Body of pancreas (tissue), 4 donors: ENCODE results near the gene IL17C.

Experiments
- POLR2A ChIP-seq, 3 donors: fragments of 450-650 bp; IDR thresholded peaks; one replicate each; pipeline ENCODE4 v1.6.1; 2016; ENCODE audit warnings: antibody characterized with exemption in 3 of 3, mild to moderate bottlenecking in 2 of 3
- TF ChIP-seq, protein P1 (sequence below), 7 experiments: fragments of 450-650 bp in 4 of 7; fragments of 200-600 bp in 3 of 7; sonication (generic) in 3 of 7; IDR thresholded peaks; one replicate each; pipeline ENCODE4 v1.5.1; 2016 to 2019; ENCODE audit warnings: antibody characterized with exemption in 7 of 7

DNA sequence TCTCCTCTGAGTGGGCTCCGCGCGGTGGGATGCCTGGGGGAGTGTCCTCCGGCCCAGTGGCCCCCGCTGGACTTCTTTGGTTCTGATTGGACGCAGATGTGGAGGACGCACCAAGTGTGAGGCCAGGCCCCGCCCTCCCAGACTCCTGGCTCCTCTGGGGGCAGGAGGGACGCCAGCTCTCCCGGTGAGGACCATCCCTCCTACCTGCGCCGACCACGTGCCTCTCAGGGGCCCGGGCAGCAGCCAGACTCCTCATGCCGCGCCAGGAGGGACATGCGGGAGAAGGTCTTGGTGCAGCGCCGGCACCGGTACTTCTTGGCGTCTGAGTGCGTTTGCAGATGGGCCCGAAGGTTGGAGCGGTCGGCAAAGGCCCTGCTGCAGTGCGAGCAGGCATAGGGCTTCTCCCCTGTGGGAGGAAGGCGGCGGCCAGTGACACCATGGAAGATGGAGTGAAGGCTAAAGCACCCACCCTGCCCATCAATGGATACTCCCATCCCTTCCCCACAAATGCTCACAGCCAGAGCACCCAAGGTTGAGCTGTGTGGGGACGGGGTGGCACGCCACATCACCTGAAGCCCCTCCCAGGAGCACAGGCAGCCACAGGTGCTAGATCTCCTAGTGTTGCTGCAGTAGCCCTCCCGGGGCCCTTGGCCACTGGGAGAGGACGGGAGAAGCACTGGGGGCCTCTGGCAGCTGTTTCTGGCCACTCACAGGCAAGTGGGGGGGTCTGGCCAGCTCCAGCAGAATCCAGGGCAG is 40.0 kb downstream of the IL17C start:
- TF ChIP-seq, protein P1, sequence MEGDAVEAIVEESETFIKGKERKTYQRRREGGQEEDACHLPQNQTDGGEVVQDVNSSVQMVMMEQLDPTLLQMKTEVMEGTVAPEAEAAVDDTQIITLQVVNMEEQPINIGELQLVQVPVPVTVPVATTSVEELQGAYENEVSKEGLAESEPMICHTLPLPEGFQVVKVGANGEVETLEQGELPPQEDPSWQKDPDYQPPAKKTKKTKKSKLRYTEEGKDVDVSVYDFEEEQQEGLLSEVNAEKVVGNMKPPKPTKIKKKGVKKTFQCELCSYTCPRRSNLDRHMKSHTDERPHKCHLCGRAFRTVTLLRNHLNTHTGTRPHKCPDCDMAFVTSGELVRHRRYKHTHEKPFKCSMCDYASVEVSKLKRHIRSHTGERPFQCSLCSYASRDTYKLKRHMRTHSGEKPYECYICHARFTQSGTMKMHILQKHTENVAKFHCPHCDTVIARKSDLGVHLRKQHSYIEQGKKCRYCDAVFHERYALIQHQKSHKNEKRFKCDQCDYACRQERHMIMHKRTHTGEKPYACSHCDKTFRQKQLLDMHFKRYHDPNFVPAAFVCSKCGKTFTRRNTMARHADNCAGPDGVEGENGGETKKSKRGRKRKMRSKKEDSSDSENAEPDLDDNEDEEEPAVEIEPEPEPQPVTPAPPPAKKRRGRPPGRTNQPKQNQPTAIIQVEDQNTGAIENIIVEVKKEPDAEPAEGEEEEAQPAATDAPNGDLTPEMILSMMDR (IDR thresholded peaks at IDR 0.05), result no peak
- no peak for TF ChIP-seq POLR2A (IDR thresholded peaks at IDR 0.05)
